Measurements from ENCODE around the gene MFSD1. TPM values are rescaled to one million over a fixed set of nuclear protein-coding genes. Genes with fewer than 3 reads are reported as not detected.

MFSD1 gene
- total RNA-seq, 1 experiment from 2014 or later: 45.3 TPM

- H3F3A ChIP-seq (ENCODE audit: low read length, unreplicated experiment): no peaks in the 10 kb centered on the region
- intact Hi-C loops (cut with micrococcal nuclease): no loop called here
- no peak overlapping the region for H3K27ac ChIP-seq (ENCODE audit: low read length)
- no peaks in the 10 kb centered on the region for H3K79me2 ChIP-seq (ENCODE audit: low read length)
- no TSS peak for BruUV-seq (replicated peaks)
- no peak overlapping the region for H3K4me3 ChIP-seq (ENCODE audit: low read length)
- H4K20me1 ChIP-seq (ENCODE audit: low read length): no peaks in the 10 kb centered on the region
- no peaks in the 10 kb centered on the region for H3K9me3 ChIP-seq (ENCODE audit: low read length)
- no peak overlapping the region for H3K9ac ChIP-seq (ENCODE audit: low read length)
- DNase-seq: no peak
- ChIA-PET POLR2A (ENCODE audit: unreplicated experiment) (no interaction called here), CTCF (no interaction called here)
- H3K36me3 ChIP-seq (ENCODE audit: low read depth, low read length): no peaks in the 10 kb centered on the region
- H3K4me2 ChIP-seq (ENCODE audit: low read length): no peak overlapping the region
- no peak overlapping the region for H2AFZ ChIP-seq (ENCODE audit: low read length)
- TF ChIP-seq EZH2phosphoT487 (IDR thresholded peaks at IDR 0.05; ENCODE audit: borderline replicate concordance, low read length) (no peak), CTCF (conservative IDR thresholded peaks at IDR 0.05; ENCODE audit: low read depth, low read length) (no peak), EZH2 (IDR thresholded peaks at IDR 0.05; ENCODE audit: low read length, unreplicated experiment) (no peak)
- no peaks in the 10 kb centered on the region for H3K9me2 ChIP-seq (replicated peaks; ENCODE audit: low read length)
- H3K4me1 ChIP-seq (ENCODE audit: insufficient read depth, low read length): no peaks in the 10 kb centered on the region
- H3K27me3 ChIP-seq (ENCODE audit: low read length): no peaks in the 10 kb centered on the region
- ATAC-seq: no peak
Measured at GRCh38 chr3:158842976-158843375, 41.1 kb downstream of the MFSD1 start.

- Histone ChIP-seq H3K9me3 (ENCODE audit: low read length) (no peaks in the 10 kb centered on the region), H2AFZ (ENCODE audit: low read length) (peak overlapping the region; percentile 31; the same call in 1 of the 2 replicates), H3F3A (ENCODE audit: low read length, unreplicated experiment) (no peaks in the 10 kb centered on the region), H4K20me1 (ENCODE audit: low read length) (no peaks in the 10 kb centered on the region), H3K4me3 (ENCODE audit: low read length) (no peak overlapping the region), H3K79me2 (ENCODE audit: low read length) (no peaks in the 10 kb centered on the region), H3K9me2 (replicated peaks; ENCODE audit: low read length) (no peaks in the 10 kb centered on the region), H3K27ac (ENCODE audit: low read length) (no peak overlapping the region), H3K4me1 (ENCODE audit: insufficient read depth, low read length) (no peaks in the 10 kb centered on the region), H3K4me2 (ENCODE audit: low read length) (0 out of 2 replicates have a peak overlapping the region, but pooled peaks have one; percentile 61), H3K36me3 (ENCODE audit: low read depth, low read length) (no peaks in the 10 kb centered on the region), H3K27me3 (ENCODE audit: low read length) (no peaks in the 10 kb centered on the region), H3K9ac (ENCODE audit: low read length) (no peak overlapping the region)
- ATAC-seq (peak; percentile 50), DNase-seq (peak; percentile 62)
- TF ChIP-seq EZH2 (IDR thresholded peaks at IDR 0.05; ENCODE audit: low read length, unreplicated experiment) (no peak), CTCF (conservative IDR thresholded peaks at IDR 0.05; ENCODE audit: low read depth, low read length) (peak; percentile 78), EZH2phosphoT487 (IDR thresholded peaks at IDR 0.05; ENCODE audit: borderline replicate concordance, low read length) (no peak)
- no TSS peak for BruUV-seq (replicated peaks)
- intact Hi-C loops (cut with micrococcal nuclease): loop anchor here (1.0 to 5.0 kb wide), 4 partner anchors 71 to 414 kb away; no protein-coding TSS in a partner anchor
- ChIA-PET CTCF (no interaction called here), POLR2A (ENCODE audit: unreplicated experiment) (interaction anchor here (0.5 kb wide), 1 partner anchor 42 kb away, joined by 6 read pairs; no protein-coding TSS in a partner anchor)
Measured at GRCh38 chr3:158845765-158846350, 44.0 kb downstream of the MFSD1 start.

- intact Hi-C loops (cut with micrococcal nuclease): loop anchor here (1.0 to 5.0 kb wide), 4 partner anchors 70 to 413 kb away; no protein-coding TSS in a partner anchor
Measured at GRCh38 chr3:158846803-158847451, 45.1 kb downstream of the MFSD1 start.

More at GRCh38 chr3:158846803-158847451, 45.1 kb downstream of the MFSD1 start:
- Histone ChIP-seq H3K36me3 (ENCODE audit: low read depth, low read length) (no peaks in the 10 kb centered on the region), H3K27ac (ENCODE audit: low read length) (no peak overlapping the region), H3K4me2 (ENCODE audit: low read length) (no peak overlapping the region), H3F3A (ENCODE audit: low read length, unreplicated experiment) (no peaks in the 10 kb centered on the region), H3K9me3 (ENCODE audit: low read length) (no peaks in the 10 kb centered on the region), H3K4me3 (ENCODE audit: low read length) (no peak overlapping the region), H3K4me1 (ENCODE audit: insufficient read depth, low read length) (no peaks in the 10 kb centered on the region), H3K9me2 (replicated peaks; ENCODE audit: low read length) (no peaks in the 10 kb centered on the region), H2AFZ (ENCODE audit: low read length) (no peak overlapping the region), H3K79me2 (ENCODE audit: low read length) (no peaks in the 10 kb centered on the region), H3K27me3 (ENCODE audit: low read length) (no peaks in the 10 kb centered on the region), H4K20me1 (ENCODE audit: low read length) (no peaks in the 10 kb centered on the region), H3K9ac (ENCODE audit: low read length) (no peak overlapping the region)
- ATAC-seq (no peak), DNase-seq (no peak)
- ChIA-PET POLR2A (ENCODE audit: unreplicated experiment) (no interaction called here), CTCF (no interaction called here)
- BruUV-seq (replicated peaks): no TSS peak
- TF ChIP-seq EZH2 (IDR thresholded peaks at IDR 0.05; ENCODE audit: low read length, unreplicated experiment) (no peak), CTCF (conservative IDR thresholded peaks at IDR 0.05; ENCODE audit: low read depth, low read length) (no peak), EZH2phosphoT487 (IDR thresholded peaks at IDR 0.05; ENCODE audit: borderline replicate concordance, low read length) (no peak)
